ENCODE results near the gene MTRF1.
A peak's percentile ranks its signal among the peaks of the same experiment; 100 is the strongest.
"Not testable (repeated sequence)": the region's sequence is repeated elsewhere in the genome, so short reads cannot be mapped to it uniquely, and the experiment has no call there.

Gene MTRF1

DNA sequence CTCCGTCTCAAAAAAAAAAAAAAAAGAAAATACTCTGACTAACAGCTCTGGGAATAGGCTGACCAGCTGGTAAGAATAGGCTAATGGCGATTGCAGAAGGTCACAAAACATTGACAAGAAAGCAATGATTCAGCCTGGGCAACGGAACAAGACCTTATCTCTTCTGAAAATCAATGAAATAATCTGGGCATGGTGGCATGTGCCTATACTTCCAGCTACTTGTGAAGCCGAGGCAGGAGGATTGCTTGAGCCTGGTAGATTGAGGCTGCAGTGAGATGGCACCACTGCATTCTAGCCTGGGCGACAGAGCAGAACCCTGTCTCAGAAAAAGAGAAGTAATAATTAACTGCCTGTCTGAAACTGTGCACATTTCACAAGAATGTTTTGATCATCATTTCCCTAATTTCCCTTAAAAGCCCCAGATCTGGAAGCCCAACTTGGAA, 18.8 kb upstream of the MTRF1 start:
- TF ChIP-seq, protein P1, sequence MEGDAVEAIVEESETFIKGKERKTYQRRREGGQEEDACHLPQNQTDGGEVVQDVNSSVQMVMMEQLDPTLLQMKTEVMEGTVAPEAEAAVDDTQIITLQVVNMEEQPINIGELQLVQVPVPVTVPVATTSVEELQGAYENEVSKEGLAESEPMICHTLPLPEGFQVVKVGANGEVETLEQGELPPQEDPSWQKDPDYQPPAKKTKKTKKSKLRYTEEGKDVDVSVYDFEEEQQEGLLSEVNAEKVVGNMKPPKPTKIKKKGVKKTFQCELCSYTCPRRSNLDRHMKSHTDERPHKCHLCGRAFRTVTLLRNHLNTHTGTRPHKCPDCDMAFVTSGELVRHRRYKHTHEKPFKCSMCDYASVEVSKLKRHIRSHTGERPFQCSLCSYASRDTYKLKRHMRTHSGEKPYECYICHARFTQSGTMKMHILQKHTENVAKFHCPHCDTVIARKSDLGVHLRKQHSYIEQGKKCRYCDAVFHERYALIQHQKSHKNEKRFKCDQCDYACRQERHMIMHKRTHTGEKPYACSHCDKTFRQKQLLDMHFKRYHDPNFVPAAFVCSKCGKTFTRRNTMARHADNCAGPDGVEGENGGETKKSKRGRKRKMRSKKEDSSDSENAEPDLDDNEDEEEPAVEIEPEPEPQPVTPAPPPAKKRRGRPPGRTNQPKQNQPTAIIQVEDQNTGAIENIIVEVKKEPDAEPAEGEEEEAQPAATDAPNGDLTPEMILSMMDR (IDR thresholded peaks at IDR 0.05; ENCODE audit: low read depth, low read length, missing control alignments) = no peak
- DNase-seq (ENCODE audit: extremely low read depth, low read depth) = no peak
- H3K4me3 ChIP-seq (replicated peaks; ENCODE audit: low read depth, low read length) = no peak overlapping the region

DNA sequence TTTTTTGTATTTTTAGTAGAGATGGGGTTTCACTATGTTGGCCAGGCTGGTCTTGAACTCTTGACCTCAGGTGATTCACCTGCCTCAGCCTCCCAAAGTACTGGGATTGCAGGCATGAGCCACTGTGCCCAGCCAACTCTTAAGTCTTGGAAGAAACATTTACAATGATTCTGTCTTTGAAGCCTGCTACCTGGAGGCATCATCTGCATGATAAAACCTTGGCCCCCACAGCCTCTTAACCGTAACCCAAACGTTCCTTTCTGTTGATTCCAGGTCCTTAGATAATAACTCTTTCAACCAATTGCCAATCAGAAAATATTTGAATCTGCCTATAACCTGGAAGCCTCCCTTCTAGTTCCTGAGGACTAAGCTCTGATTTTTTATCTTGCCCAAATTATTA, 15.8 kb upstream of the MTRF1 start:
- H3K4me3 ChIP-seq (replicated peaks; ENCODE audit: low read depth, low read length); DNase-seq (ENCODE audit: extremely low read depth, low read depth): not testable (repeated sequence)

DNA sequence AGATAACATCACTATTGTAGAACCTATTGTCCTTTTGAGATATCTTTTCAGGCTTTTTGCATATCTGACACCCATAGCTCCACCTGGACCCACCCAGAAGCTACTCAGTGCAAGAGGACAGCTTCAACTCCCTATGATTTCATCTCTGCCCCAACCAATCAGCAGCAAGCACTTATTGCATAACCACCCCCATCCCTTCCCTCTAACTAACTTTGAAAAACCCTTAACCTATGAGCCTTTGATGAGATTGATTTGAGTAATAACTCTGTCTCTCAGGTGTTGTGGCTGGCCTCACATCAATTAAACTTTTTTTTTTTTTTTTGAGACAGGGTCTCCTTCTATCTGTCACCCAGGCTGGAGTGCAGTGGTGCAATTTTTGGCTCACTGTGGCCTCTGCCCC, 13.4 kb upstream of the MTRF1 start:
- H3K4me3 ChIP-seq (replicated peaks; ENCODE audit: low read depth, low read length) = no peak overlapping the region
- no peak for DNase-seq (ENCODE audit: extremely low read depth, low read depth)
- TF ChIP-seq, protein P1 (IDR thresholded peaks at IDR 0.05; ENCODE audit: low read depth, low read length, missing control alignments) = no peak

DNA sequence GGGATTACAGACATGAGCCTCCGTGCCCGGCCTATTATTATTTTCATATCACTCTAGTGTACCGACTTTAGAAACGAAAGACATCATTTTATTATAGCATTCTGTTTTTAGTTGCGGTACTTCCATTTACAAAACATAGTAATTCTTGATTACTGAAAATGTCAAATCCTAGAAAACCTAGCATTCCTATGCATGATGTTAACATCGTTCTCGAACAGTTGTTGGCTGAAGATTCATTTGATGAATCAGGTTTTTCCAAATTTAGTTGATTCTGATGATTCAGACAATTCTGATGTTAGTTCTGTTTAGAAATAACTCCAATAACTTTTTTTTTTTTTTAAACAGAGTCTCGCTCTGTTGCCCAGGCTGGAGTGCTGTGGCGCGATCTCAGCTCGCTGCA, 11.5 kb upstream of the MTRF1 start:
- no peak overlapping the region for H3K4me3 ChIP-seq (replicated peaks; ENCODE audit: low read depth, low read length)
- DNase-seq (ENCODE audit: extremely low read depth, low read depth) = no peak
- TF ChIP-seq, protein P1 (IDR thresholded peaks at IDR 0.05; ENCODE audit: low read depth, low read length, missing control alignments) = no peak

DNA sequence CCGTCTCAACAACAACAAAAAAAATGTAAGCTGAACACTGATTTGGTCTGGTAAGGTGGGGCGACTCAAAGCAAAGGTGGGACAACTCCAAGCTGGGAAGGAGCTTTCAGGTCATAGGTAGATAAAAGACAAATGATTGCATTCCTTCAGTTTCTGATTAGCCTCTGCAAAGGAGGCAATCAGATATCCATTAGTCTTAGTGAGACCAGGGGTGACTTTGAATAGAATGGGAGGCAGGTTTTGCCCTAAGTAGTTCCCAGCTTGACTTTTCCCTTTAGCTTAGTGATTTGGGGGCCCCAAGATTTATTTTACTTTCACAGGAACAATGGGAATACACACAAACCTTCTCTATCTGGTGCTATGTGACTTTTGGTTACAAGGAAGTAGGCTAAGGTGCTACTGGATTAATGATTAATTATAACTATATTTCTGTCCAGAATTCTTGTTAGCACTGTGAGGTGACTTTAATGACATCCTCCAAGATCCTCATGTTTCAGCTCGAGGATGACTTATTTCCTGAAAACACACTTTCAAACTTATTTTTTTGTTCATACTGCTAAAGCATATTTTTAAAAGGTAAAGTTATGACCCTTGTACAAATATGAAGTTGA, 10.6 kb upstream of the MTRF1 start:
- TF ChIP-seq, protein P1 (IDR thresholded peaks at IDR 0.05; ENCODE audit: low read depth, low read length, missing control alignments) = no peak
- H3K4me3 ChIP-seq (replicated peaks; ENCODE audit: low read depth, low read length) = no peak overlapping the region
- DNase-seq (ENCODE audit: extremely low read depth, low read depth) = no peak

DNA sequence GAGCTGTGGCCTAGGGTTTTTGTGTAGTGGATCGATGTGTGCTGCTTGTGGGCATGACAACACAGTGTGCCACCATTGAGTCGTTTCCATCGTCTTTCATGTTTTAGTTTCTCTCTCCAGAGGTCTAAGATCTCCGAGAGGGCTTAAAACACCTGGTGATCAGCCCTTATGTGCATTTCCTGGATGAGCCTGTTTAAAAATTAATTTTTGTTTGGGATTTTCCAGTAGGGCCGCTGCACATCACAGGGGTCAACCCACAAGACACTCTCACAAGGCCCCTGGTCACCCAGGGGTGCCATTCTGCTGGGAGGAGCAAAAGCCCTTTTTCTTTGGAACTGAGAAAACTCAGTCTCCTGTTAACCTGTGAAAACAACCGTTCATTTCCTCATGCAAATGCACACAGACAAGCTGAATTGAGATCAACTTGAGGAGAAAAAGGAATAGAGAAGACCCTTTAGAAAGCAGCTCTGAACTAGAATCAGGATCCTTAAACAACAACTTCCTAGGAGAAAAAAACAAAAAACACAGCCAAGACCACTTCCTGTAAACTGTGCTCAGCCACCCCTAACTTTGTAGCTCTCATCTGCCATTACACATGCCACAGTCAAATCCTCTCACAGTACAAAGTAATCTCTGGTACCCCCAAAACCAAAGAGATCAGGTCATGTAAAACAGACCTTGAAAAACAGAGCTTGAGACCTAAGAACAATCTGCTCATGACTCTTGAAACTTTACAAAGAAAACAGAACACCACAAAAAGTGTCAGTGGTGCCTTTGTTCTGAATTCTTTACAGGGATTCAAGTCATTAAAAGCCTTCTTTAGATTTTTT, 8.3 kb upstream of the MTRF1 start:
- DNase-seq (ENCODE audit: extremely low read depth, low read depth) = no peak
- TF ChIP-seq, protein P1 (IDR thresholded peaks at IDR 0.05; ENCODE audit: low read depth, low read length, missing control alignments) = no peak
- no peak overlapping the region for H3K4me3 ChIP-seq (replicated peaks; ENCODE audit: low read depth, low read length)

DNA sequence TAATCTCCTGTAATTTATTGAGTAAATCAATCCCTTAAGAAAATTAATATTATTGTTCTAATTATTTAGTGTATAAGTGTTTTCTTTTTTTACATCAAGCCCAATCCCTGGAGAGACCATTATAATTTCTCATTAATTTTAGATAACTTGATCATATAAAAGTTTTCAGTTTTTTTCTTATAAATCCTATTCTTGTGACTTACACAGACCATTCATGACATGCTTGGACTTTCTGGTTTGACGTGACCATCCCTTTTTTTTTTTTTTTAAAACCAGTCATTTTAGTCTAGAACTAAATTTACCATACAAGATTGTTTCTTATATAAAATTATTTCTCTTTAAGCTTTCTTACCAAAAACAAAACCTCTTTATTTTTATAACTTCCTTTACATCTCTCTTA, 5.4 kb upstream of the MTRF1 start:
- no peak overlapping the region for H3K4me3 ChIP-seq (replicated peaks; ENCODE audit: low read depth, low read length)
- TF ChIP-seq, protein P1 (IDR thresholded peaks at IDR 0.05; ENCODE audit: low read depth, low read length, missing control alignments) = no peak
- DNase-seq (ENCODE audit: extremely low read depth, low read depth) = peak; percentile 22
